Liver (tissue), 3 donors: ENCODE data around the gene TCF21.

ENCODE experiments used
- CTCF ChIP-seq: fragments of 150-350 bp; IDR thresholded peaks from 2 replicates; pipeline ENCODE4 v1.5.1; 2017; ENCODE audit warnings: improper control_type of control experiment, low read depth, low read length; ENCODE audit not compliant: missing input control
- JUND ChIP-seq, 2 donors: IDR thresholded peaks; 2 replicates each; pipeline ENCODE4 v1.6.1; 2016; ENCODE audit warnings: antibody characterized with exemption in 2 of 2
- MAX ChIP-seq: IDR thresholded peaks from 2 replicates; pipeline ENCODE4 v1.6.1; 2016; ENCODE audit warnings: antibody characterized with exemption
- NR2F2 ChIP-seq: IDR thresholded peaks from 2 replicates; pipeline ENCODE4 v1.6.1; 2016; ENCODE audit warnings: antibody characterized with exemption
- REST ChIP-seq: IDR thresholded peaks from 2 replicates; pipeline ENCODE4 v1.6.1; 2016; ENCODE audit warnings: antibody characterized with exemption, mild to moderate bottlenecking
- RXRA ChIP-seq, 2 donors: IDR thresholded peaks; 2 replicates each; pipeline ENCODE4 v1.6.1; 2017 to 2018; ENCODE audit warnings: antibody characterized with exemption in 2 of 2, mild to moderate bottlenecking in 1 of 2
- ZBTB33 ChIP-seq: IDR thresholded peaks from 2 replicates; pipeline ENCODE4 v1.6.1; 2016; ENCODE audit warnings: antibody characterized with exemption
- donor health status: healthy.
- donor health status: healthy.

- TF ChIP-seq NR2F2 (no peak), CTCF (no peak), REST (no peak), RXRA (IDR thresholded peaks at IDR 0.05) (no peak), JUND (IDR thresholded peaks at IDR 0.05) (no peak), ZBTB33 (no peak), MAX (no peak)
Observed at GRCh38 chr6:133903855-133904254, 14.9 kb downstream of the TCF21 start.
